ENCODE measurements around the gene TAOK3.
"Not testable (repeated sequence)": the region's sequence is repeated elsewhere in the genome, so short reads cannot be mapped to it uniquely, and the experiment has no call there.

TAOK3 gene

GRCh38 chr12:118188690-118189371 lies 183.9 kb downstream of the TAOK3 start:
- DNase-seq: no peak

- no peak for DNase-seq
These were observed 184.8 kb downstream of the TAOK3 start for GRCh38 chr12:118187751-118188435.

- no peak for DNase-seq
These were observed 186.9 kb downstream of the TAOK3 start for GRCh38 chr12:118185602-118186397.

- DNase-seq: no peak
These were observed 189.0 kb downstream of the TAOK3 start for GRCh38 chr12:118183711-118184110.

GRCh38 chr12:118183155-118183554 lies 189.6 kb downstream of the TAOK3 start:
- no peak for DNase-seq

GRCh38 chr12:118175823-118176447 lies 196.8 kb downstream of the TAOK3 start:
- DNase-seq: no peak

GRCh38 chr12:118166946-118167345 lies 205.8 kb downstream of the TAOK3 start:
- DNase-seq: no peak

- no peak for DNase-seq
These were observed 207.8 kb downstream of the TAOK3 start for GRCh38 chr12:118164798-118165486.

GRCh38 chr12:118160536-118160935 lies 212.2 kb downstream of the TAOK3 start:
- no peak for DNase-seq

- DNase-seq: no peak
These were observed 221.0 kb downstream of the TAOK3 start for GRCh38 chr12:118151755-118152154.

- DNase-seq: no peak
These were observed 222.1 kb downstream of the TAOK3 start for GRCh38 chr12:118150625-118151024.

- DNase-seq: no peak
These were observed 224.4 kb downstream of the TAOK3 start for GRCh38 chr12:118148287-118148686.

- no peak for DNase-seq
These were observed 226.9 kb downstream of the TAOK3 start for GRCh38 chr12:118145798-118146156.

- no peak for DNase-seq
These were observed 227.5 kb downstream of the TAOK3 start for GRCh38 chr12:118145113-118145797.

- no peak for DNase-seq
These were observed 228.2 kb downstream of the TAOK3 start for GRCh38 chr12:118144499-118144898.

GRCh38 chr12:118140825-118141224 lies 231.9 kb downstream of the TAOK3 start:
- no peak for DNase-seq

GRCh38 chr12:118137148-118137678 lies 235.5 kb downstream of the TAOK3 start:
- no peak for DNase-seq

- DNase-seq: no peak
These were observed 236.1 kb downstream of the TAOK3 start for GRCh38 chr12:118136559-118137003.

- peak; percentile 87 for DNase-seq
These were observed 236.7 kb downstream of the TAOK3 start, which contains the start of gene PEBP1 for GRCh38 chr12:118135788-118136558. TSS of gene PEBP1 (plus strand) at chr12:118136124. CDS start at chr12:118136210, 86 bp downstream.

GRCh38 chr12:118129436-118129835 lies 243.3 kb downstream of the TAOK3 start:
- DNase-seq: not testable (repeated sequence)

- no peak for DNase-seq
These were observed 244.8 kb downstream of the TAOK3 start for GRCh38 chr12:118127867-118128266.

Data from COR-L47 (cell line).